H1 (cell line): ENCODE data around the gene LMAN1L. TPM values are rescaled to one million over a fixed set of nuclear protein-coding genes. Genes with fewer than 3 reads are reported as not detected.

Source experiments
- CTCF ChIA-PET: fragments of 300-600 bp; sonication (Branson Sonifier 250); formaldehyde crosslinking; loops from one replicate; lab custom pipeline; 2021; ENCODE audit not compliant: partially characterized antibody; lab: Charles Lee
- POLR2A ChIA-PET: fragments of 300-600 bp; sonication (Branson Sonifier 250); formaldehyde crosslinking; loops from one replicate; lab custom pipeline; 2021; ENCODE audit warnings: inconsistent platforms; ENCODE audit not compliant: partially characterized antibody; lab: Charles Lee
- DNase-seq, 2 experiments: peaks; one replicate each; pipeline versions ENCODE4 v3.0.0 to v3.0.0-alpha.2; 2010 to 2022; ENCODE audit warnings: low spot score in 2 of 2, low read depth in 1 of 2, mixed read lengths in 1 of 2
- FAIRE-seq: peaks from 2 replicates; lab custom pipeline; 2011; peaks lifted over from hg19 to GRCh38; lab: Jason Lieb, UNC
- H2AFZ ChIP-seq: 2 replicates; pipeline ENCODE4 v1.8.1; 2012; ENCODE audit warnings: low read length, inconsistent platforms
- H2AK5ac ChIP-seq: 2 replicates; pipeline ENCODE4 v1.6.1; 2013; ENCODE audit warnings: low read depth, low read length
- H2BK120ac ChIP-seq: replicated peaks from 2 replicates; pipeline ENCODE3; 2013; ENCODE audit warnings: low read depth, low read length, inconsistent platforms
- H2BK12ac ChIP-seq: 2 replicates; pipeline ENCODE4 v1.6.1; 2013; ENCODE audit warnings: low read depth, low read length
- H2BK15ac ChIP-seq: 2 replicates; pipeline ENCODE4 v1.6.1; 2013; ENCODE audit warnings: low read length
- H2BK20ac ChIP-seq: 2 replicates; pipeline ENCODE4 v1.6.1; 2013; ENCODE audit warnings: low read length
- H2BK5ac ChIP-seq: 2 replicates; pipeline ENCODE4 v1.6.1; 2013; ENCODE audit warnings: low read depth, low read length
- H3K14ac ChIP-seq: 2 replicates; pipeline ENCODE4 v1.6.1; 2013; ENCODE audit warnings: inconsistent platforms; ENCODE audit not compliant: insufficient read length
- H3K18ac ChIP-seq: 2 replicates; pipeline ENCODE4 v1.6.1; 2013; ENCODE audit warnings: low read length; ENCODE audit errors: extremely low read depth
- H3K23ac ChIP-seq: 2 replicates; pipeline ENCODE4 v1.6.1; 2013; ENCODE audit warnings: inconsistent platforms; ENCODE audit not compliant: insufficient read length
- H3K23me2 ChIP-seq: 2 replicates; pipeline ENCODE4 v1.6.1; 2013; ENCODE audit warnings: low read depth, low read length
- H3K27ac ChIP-seq: 2 replicates; pipeline ENCODE4 v1.6.1; 2011; ENCODE audit warnings: low read depth, low read length, inconsistent platforms
- H3K27me3 ChIP-seq, 4 experiments: replicated peaks in 1 of 4; 1 replicate in 1 of 4; 2 replicates in 3 of 4; pipeline versions ENCODE4 v1.6.1 to v1.8.1; 2011 to 2013; ENCODE audit warnings: low read length in 3 of 4, mild to moderate bottlenecking in 3 of 4, inconsistent platforms in 2 of 4, mixed read lengths in 2 of 4, moderate library complexity in 1 of 4; ENCODE audit not compliant: control insufficient read depth in 3 of 4, insufficient read depth in 3 of 4; ENCODE audit errors: extremely low read depth in 1 of 4
- H3K36me3 ChIP-seq, 4 experiments: 2 replicates each; pipeline versions ENCODE4 v1.6.1 to v1.8.1; 2011 to 2013; ENCODE audit warnings: mild to moderate bottlenecking in 4 of 4, low read length in 3 of 4, moderate library complexity in 2 of 4, control low read depth in 1 of 4, inconsistent platforms in 1 of 4; ENCODE audit not compliant: insufficient read depth in 4 of 4, control insufficient read depth in 2 of 4
- H3K4ac ChIP-seq: replicated peaks from 2 replicates; pipeline ENCODE3; 2013; ENCODE audit warnings: low read length, low read depth, mixed read lengths, inconsistent platforms; ENCODE audit not compliant: insufficient read length
- H3K4me1 ChIP-seq, 4 experiments: replicated peaks in 1 of 4; 1 replicate in 1 of 4; 2 replicates in 3 of 4; pipeline versions ENCODE4 v1.6.1 to v1.8.1; 2011 to 2013; ENCODE audit warnings: low read length in 3 of 4, inconsistent platforms in 2 of 4, mixed read lengths in 1 of 4; ENCODE audit not compliant: insufficient read depth in 4 of 4, control insufficient read depth in 3 of 4
- H3K4me2 ChIP-seq, 2 experiments: 2 replicates each; pipeline versions ENCODE4 v1.6.1 to v1.8.1; 2011 to 2013; ENCODE audit warnings: low read depth in 2 of 2, low read length in 2 of 2, control low read depth in 1 of 2, inconsistent platforms in 1 of 2, mild to moderate bottlenecking in 1 of 2; ENCODE audit not compliant: insufficient read depth in 1 of 2
- H3K4me3 ChIP-seq, 4 experiments: fragments of 200-600, 300-600 bp in 1 of 4; sonication (generic), shearing (Covaris generic), sonication (Bioruptor Twin) in 1 of 4; 2 replicates each; pipeline versions ENCODE4 v1.5.1 to v1.8.1; 2011 to 2016; ENCODE audit warnings: low read length in 4 of 4, low read depth in 3 of 4, control low read depth in 2 of 4, inconsistent platforms in 2 of 4, mild to moderate bottlenecking in 2 of 4, mixed read lengths in 1 of 4, moderate library complexity in 1 of 4; ENCODE audit not compliant: insufficient read depth in 2 of 4; ENCODE audit errors: extremely low read depth in 1 of 4
- H3K56ac ChIP-seq: replicated peaks from 2 replicates; pipeline ENCODE3; 2013; ENCODE audit warnings: low read depth, mild to moderate bottlenecking, mixed read lengths, low read length, inconsistent platforms; ENCODE audit not compliant: insufficient read length
- H3K79me1 ChIP-seq: 2 replicates; pipeline ENCODE4 v1.6.1; 2013; ENCODE audit warnings: low read depth, low read length, control low read depth
- H3K79me2 ChIP-seq, 2 experiments: 2 replicates each; pipeline versions ENCODE4 v1.6.1 to v1.8.1; 2012 to 2013; ENCODE audit warnings: low read length in 2 of 2, mild to moderate bottlenecking in 2 of 2, inconsistent platforms in 1 of 2; ENCODE audit not compliant: insufficient read depth in 2 of 2, control insufficient read depth in 1 of 2
- H3K9ac ChIP-seq, 4 experiments: replicated peaks in 1 of 4; 1 replicate in 1 of 4; 2 replicates in 3 of 4; pipeline versions ENCODE4 v1.6.1 to v1.8.1; 2011 to 2013; ENCODE audit warnings: low read depth in 3 of 4, low read length in 3 of 4, control low read depth in 2 of 4, mild to moderate bottlenecking in 2 of 4, moderate library complexity in 2 of 4, inconsistent platforms in 1 of 4; ENCODE audit errors: extremely low read depth in 1 of 4
- H3K9me3 ChIP-seq, 2 experiments: 2 replicates each; pipeline versions ENCODE4 v1.6.1 to v1.8.1; 2012 to 2013; ENCODE audit warnings: mild to moderate bottlenecking in 2 of 2, moderate library complexity in 2 of 2, control low read depth in 1 of 2, inconsistent platforms in 1 of 2, low read depth in 1 of 2, low read length in 1 of 2, mixed read lengths in 1 of 2; ENCODE audit not compliant: insufficient read depth in 2 of 2
- H4K20me1 ChIP-seq, 2 experiments: replicated peaks in 1 of 2; 2 replicates each; pipeline versions ENCODE3 to v1.8.1; 2011 to 2013; ENCODE audit warnings: inconsistent platforms in 2 of 2, low read length in 2 of 2, mild to moderate bottlenecking in 1 of 2; ENCODE audit not compliant: insufficient read depth in 2 of 2, control insufficient read depth in 1 of 2
- H4K5ac ChIP-seq: 2 replicates; pipeline ENCODE4 v1.6.1; 2013; ENCODE audit warnings: low read length, low read depth, mixed read lengths, inconsistent platforms; ENCODE audit not compliant: insufficient read length
- H4K8ac ChIP-seq: 2 replicates; pipeline ENCODE4 v1.8.0; 2013; ENCODE audit warnings: mild to moderate bottlenecking, moderate library complexity, low read length, inconsistent platforms; ENCODE audit not compliant: insufficient read depth; ENCODE audit errors: extremely low read depth
- H4K91ac ChIP-seq: replicated peaks from 2 replicates; pipeline ENCODE3; 2013; ENCODE audit warnings: low read length, mixed read lengths, inconsistent platforms; ENCODE audit not compliant: insufficient read length
- BCL11A ChIP-seq, 2 experiments: IDR thresholded peaks; one replicate each; pipeline ENCODE4 v1.6.1; 2011; ENCODE audit warnings: low read depth in 2 of 2, low read length in 2 of 2, mild to moderate bottlenecking in 2 of 2
- EP300 ChIP-seq, 2 experiments: IDR thresholded peaks; 1 replicate in 1 of 2; 2 replicates in 1 of 2; pipeline ENCODE4 v1.6.1; 2011 to 2012; ENCODE audit warnings: low read depth in 2 of 2, low read length in 2 of 2, mild to moderate bottlenecking in 2 of 2, borderline replicate concordance in 1 of 2, inconsistent platforms in 1 of 2, moderate library complexity in 1 of 2
- FOSL1 ChIP-seq: IDR thresholded peaks from 2 replicates; pipeline ENCODE4 v1.6.1; 2011; ENCODE audit warnings: mild to moderate bottlenecking, low read depth, low read length, moderate library complexity; ENCODE audit not compliant: insufficient read depth
- GABPA ChIP-seq: IDR thresholded peaks from 2 replicates; pipeline ENCODE4 v1.6.1; 2011; ENCODE audit warnings: mild to moderate bottlenecking, low read length, moderate library complexity, borderline replicate concordance; ENCODE audit not compliant: insufficient read depth
- GTF2F1 ChIP-seq: IDR thresholded peaks from 2 replicates; pipeline ENCODE4 v1.6.1; 2012; ENCODE audit warnings: low read depth, low read length, improper control_type of control experiment, borderline replicate concordance
- JUN ChIP-seq: IDR thresholded peaks from 2 replicates; pipeline ENCODE4 v1.6.1; 2011; ENCODE audit warnings: low read depth, mild to moderate bottlenecking, improper control_type of control experiment, low read length
- JUND ChIP-seq: IDR thresholded peaks from 2 replicates; pipeline ENCODE4 v1.6.1; 2011; ENCODE audit warnings: mild to moderate bottlenecking, improper control_type of control experiment, low read length
- MAFK ChIP-seq: IDR thresholded peaks from 2 replicates; pipeline ENCODE4 v1.6.1; 2012; ENCODE audit warnings: low read depth, mild to moderate bottlenecking, improper control_type of control experiment, low read length
- RFX5 ChIP-seq: IDR thresholded peaks from 2 replicates; pipeline ENCODE4 v1.6.1; 2011; ENCODE audit warnings: low read depth, low read length, improper control_type of control experiment, borderline replicate concordance
- SAP30 ChIP-seq: fragments of 300-600 bp; sonication (generic); IDR thresholded peaks from 2 replicates; pipeline ENCODE4 v1.7.1; 2012; ENCODE audit warnings: low read length, moderate library complexity, mild to moderate bottlenecking, inconsistent platforms; ENCODE audit not compliant: insufficient read depth, insufficient replicate concordance
- SP4 ChIP-seq: IDR thresholded peaks from 2 replicates; pipeline ENCODE4 v1.6.1; 2012; ENCODE audit warnings: low read length, inconsistent platforms
- SUZ12 ChIP-seq: fragments of 200-600 bp; sonication (generic); IDR thresholded peaks from 2 replicates; pipeline ENCODE4 v1.6.1; 2012; ENCODE audit warnings: mild to moderate bottlenecking, inconsistent platforms, low read length, moderate library complexity, mixed read lengths
- TBP ChIP-seq: IDR thresholded peaks from 2 replicates; pipeline ENCODE4 v1.6.1; 2011; ENCODE audit warnings: low read depth, low read length, improper control_type of control experiment
- WGBS, 2 experiments: shearing (Covaris generic) in 1 of 2; methylation state at CpG; one replicate each; pipeline versions ENCODE4 v1.1.6 to v1.1.7; 2013 to 2015; ENCODE audit warnings: low lambda C conversion rate in 2 of 2, mixed read lengths in 2 of 2, inconsistent platforms in 1 of 2, low coverage in 1 of 2, missing lambda C conversion rate in 1 of 2; ENCODE audit not compliant: insufficient replicate concordance in 2 of 2, insufficient coverage in 1 of 2, insufficient read length in 1 of 2; ENCODE audit errors: extremely low coverage in 1 of 2, missing lambda C conversion rate in 1 of 2; 5-methylcytosine and 5-hydroxymethylcytosine counted together
- polyA plus RNA-seq, 7 experiments: library from polyadenylated mRNA; depleted of rRNA in 3 of 7; stranded (reverse) in 5 of 7; unstranded in 2 of 7; fragments of >200 nt in 5 of 7; fragments of 200-250 nt in 2 of 7; gene quantifications; 1 replicate in 5 of 7; 2 replicates in 1 of 7; 4 replicates in 1 of 7; pipeline versions ENCODE4 v1.2.1 to v1.2.3, GENCODE V29; 2011 to 2013; ENCODE audit warnings: missing spikeins in 2 of 7, mixed read lengths in 2 of 7
- total RNA-seq: library from RNA; stranded (reverse); fragmentation: NEBNext Ultra II Directional; extraction: Animal tissue kit (Norgen Biotek cat#: 25700); gene quantifications from 2 replicates; pipeline ENCODE4 v1.2.1, GENCODE V29; 2021
- TF ChIP-seq, protein P1 (sequence below): IDR thresholded peaks from 2 replicates; pipeline ENCODE4 v1.6.1; 2012; ENCODE audit warnings: inconsistent platforms

Gene LMAN1L
- total and polyA plus RNA-seq, 2 of the 8 experiments (the other 6 are each of a cell fraction or from before 2014, with no cell fraction given): not detected

DNA sequence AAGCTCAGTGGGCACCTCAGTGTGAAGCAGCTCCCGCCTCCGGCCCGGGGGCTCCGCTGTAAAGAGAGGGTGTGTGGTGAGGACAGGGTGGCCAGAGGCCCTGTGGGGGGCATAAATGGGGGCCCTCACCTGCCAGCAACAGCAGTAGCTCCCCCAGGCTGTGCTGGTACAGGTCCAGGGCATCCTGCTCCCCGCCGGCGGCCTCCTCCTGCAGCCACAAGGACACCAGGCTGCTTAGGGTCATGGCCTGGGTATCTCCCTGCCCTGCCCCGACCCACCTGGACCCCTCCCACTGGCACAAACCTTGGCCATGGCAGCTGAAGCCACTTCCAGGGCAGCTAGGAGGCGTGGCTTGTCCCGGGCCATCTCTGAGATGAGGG, 25.5 kb downstream of the LMAN1L start:
- H3K14ac ChIP-seq: no peak overlapping the region
- 91% methylated on average over 10 of the region's 10 CpGs; no CpG with 5 or more reads in 1 of the 2 experiments for WGBS, 2 experiments
- peaks cover 2% of the 10 kb centered on the region in 2 experiments for H4K20me1 ChIP-seq
- no peaks in the 10 kb centered on the region for H3K27me3 ChIP-seq
- no peaks in the 10 kb centered on the region for H3K79me2 ChIP-seq
- ChIA-PET POLR2A (interaction anchor here (0.9 kb wide), 1 partner anchor 16 kb away, joined by 3 read pairs; no protein-coding TSS in a partner anchor), CTCF (interaction anchor here (0.5 to 6.6 kb wide), 20 partner anchors 9 to 217 kb away, joined by 3 to 52 read pairs (median 4); partner anchors contain the start of gene CPLX3)
- H4K8ac ChIP-seq: peak overlapping the region; percentile 8; the same call in 1 of the 2 replicates
- H4K91ac ChIP-seq: no peak overlapping the region
- FAIRE-seq (no peak), DNase-seq (no peak)
- H2BK120ac ChIP-seq: no peak overlapping the region
- H3K18ac ChIP-seq: no peak overlapping the region
- H3K9me3 ChIP-seq: no peaks in the 10 kb centered on the region
- H3K9ac ChIP-seq: no peak overlapping the region
- H3K4me1 ChIP-seq: peaks cover 0 to 9% (median 5%) of the 10 kb centered on the region in 4 experiments; a peak in 6 of 7 replicates
- H3K56ac ChIP-seq: no peak overlapping the region
- H2BK20ac ChIP-seq: no peak overlapping the region
- no peak overlapping the region for H2AK5ac ChIP-seq
- no peak overlapping the region for H3K23ac ChIP-seq
- H3K27ac ChIP-seq: no peak overlapping the region
- peaks cover 4% of the 10 kb centered on the region; the same call in 1 of the 2 replicates for H3K23me2 ChIP-seq
- H3K4me2 ChIP-seq: no peak overlapping the region
- 0 out of 2 replicates have a peak, but pooled peaks cover 2% of the 10 kb centered on the region for H3K79me1 ChIP-seq
- H3K36me3 ChIP-seq: peaks cover 0 to 5% (median 2%) of the 10 kb centered on the region in 4 experiments; a peak in 3 of 8 replicates
- no peak overlapping the region for H2BK12ac ChIP-seq
- no peak overlapping the region for H2AFZ ChIP-seq
- no peak overlapping the region for H4K5ac ChIP-seq
- no peak overlapping the region for H3K4me3 ChIP-seq
- no peak overlapping the region for H3K4ac ChIP-seq
- H2BK5ac ChIP-seq: no peak overlapping the region
- no peak overlapping the region for H2BK15ac ChIP-seq
- no peak for TF ChIP-seq EP300 (IDR thresholded peaks at IDR 0.05; ENCODE audit: borderline replicate concordance in 1 of 2, low read depth in 2 of 2, low read length in 2 of 2)
- no peak for TF ChIP-seq GABPA
- TF ChIP-seq SAP30: no peak
- no peak for TF ChIP-seq JUN
- TF ChIP-seq TBP: no peak
- TF ChIP-seq SUZ12: no peak
- no peak for TF ChIP-seq FOSL1
- TF ChIP-seq, protein P1, sequence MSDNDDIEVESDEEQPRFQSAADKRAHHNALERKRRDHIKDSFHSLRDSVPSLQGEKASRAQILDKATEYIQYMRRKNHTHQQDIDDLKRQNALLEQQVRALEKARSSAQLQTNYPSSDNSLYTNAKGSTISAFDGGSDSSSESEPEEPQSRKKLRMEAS: no peak
- no peak for TF ChIP-seq BCL11A (IDR thresholded peaks at IDR 0.05; ENCODE audit: low read depth in 2 of 2, low read length in 2 of 2)
- no peak for TF ChIP-seq GTF2F1
- no peak for TF ChIP-seq SP4
- TF ChIP-seq JUND: no peak
- no peak for TF ChIP-seq MAFK
- TF ChIP-seq RFX5: no peak
